ENCODE results near the gene NCAM2.

NCAM2 gene

DNA sequence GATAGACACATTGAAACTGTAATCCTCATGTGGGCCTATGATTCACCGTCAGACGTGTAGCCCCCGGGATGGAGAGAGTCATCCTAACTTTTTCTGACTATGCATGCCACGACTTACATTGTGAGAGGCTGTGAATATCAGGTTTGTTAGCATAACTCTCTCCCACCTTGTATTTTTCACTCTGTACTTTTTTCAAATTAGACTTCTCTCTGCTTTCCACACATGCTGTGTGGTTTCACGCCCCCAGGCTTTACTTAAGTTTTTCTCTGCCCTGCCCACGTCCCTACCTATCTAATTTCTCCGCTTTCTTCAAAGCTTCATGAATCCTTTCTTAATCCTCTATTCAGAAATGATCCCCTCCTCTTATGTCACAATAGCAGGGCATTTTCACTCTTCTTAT, 3.4 kb upstream of the NCAM2 start:
- no peak for DNase-seq (ENCODE audit: extremely low spot score)
- TF ChIP-seq, protein P1, sequence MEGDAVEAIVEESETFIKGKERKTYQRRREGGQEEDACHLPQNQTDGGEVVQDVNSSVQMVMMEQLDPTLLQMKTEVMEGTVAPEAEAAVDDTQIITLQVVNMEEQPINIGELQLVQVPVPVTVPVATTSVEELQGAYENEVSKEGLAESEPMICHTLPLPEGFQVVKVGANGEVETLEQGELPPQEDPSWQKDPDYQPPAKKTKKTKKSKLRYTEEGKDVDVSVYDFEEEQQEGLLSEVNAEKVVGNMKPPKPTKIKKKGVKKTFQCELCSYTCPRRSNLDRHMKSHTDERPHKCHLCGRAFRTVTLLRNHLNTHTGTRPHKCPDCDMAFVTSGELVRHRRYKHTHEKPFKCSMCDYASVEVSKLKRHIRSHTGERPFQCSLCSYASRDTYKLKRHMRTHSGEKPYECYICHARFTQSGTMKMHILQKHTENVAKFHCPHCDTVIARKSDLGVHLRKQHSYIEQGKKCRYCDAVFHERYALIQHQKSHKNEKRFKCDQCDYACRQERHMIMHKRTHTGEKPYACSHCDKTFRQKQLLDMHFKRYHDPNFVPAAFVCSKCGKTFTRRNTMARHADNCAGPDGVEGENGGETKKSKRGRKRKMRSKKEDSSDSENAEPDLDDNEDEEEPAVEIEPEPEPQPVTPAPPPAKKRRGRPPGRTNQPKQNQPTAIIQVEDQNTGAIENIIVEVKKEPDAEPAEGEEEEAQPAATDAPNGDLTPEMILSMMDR (IDR thresholded peaks at IDR 0.05; ENCODE audit: control extremely low read depth, extremely low read depth, low read depth, missing control alignments), result no peak
- POLR2A ChIA-PET, result no interaction called here
- CTCF ChIA-PET, result no interaction called here

DNA sequence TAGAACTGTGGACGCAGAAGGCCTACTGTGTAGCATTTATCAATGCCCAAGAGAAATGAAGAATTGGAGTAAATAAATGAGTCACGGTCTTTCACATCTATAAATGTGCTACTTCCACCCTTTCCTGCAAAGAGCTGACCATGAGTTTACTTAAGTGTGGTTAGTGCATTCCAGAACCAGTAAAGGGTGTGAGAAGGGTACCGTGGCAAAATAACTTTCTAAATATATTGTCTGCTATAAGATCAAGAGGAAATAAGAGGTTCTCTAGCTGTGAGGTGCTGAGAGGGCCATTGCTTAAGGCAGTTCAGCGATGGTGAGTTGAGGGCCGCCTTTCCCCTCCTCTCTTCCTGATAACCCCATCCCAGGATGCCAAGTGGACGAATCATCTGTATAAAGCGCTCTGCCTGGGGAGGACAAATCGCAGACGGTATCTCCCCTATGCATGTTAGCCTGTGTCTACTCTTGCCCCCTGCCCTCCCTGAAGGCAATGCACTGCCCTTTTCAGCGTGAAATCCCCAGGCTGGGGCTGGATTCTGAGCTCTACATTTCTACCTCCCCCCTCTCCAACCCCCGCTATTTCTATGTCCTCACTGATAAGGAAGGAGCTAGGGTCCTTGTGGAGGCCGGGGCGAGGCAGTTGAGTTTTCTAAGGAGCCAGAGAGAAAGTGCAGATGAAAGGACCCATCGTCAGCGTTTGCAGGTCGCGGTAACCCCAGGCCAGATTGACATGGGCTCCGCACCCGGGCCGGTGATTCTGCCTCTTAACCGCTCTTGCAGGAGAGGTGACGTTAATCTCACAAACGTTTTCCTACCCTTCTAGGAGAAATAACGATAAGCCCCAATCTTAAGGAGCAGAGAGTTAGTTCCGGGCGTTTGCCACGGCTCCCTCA, 1.5 kb upstream of the NCAM2 start:
- ChIA-PET POLR2A (no interaction called here), CTCF (interaction anchor here (0.9 kb wide), 1 partner anchor 26 kb away, joined by 3 read pairs; no protein-coding TSS in a partner anchor)
- no peak for DNase-seq (ENCODE audit: extremely low spot score)
- TF ChIP-seq, protein P1 (IDR thresholded peaks at IDR 0.05; ENCODE audit: control extremely low read depth, extremely low read depth, low read depth, missing control alignments), result no peak

DNA sequence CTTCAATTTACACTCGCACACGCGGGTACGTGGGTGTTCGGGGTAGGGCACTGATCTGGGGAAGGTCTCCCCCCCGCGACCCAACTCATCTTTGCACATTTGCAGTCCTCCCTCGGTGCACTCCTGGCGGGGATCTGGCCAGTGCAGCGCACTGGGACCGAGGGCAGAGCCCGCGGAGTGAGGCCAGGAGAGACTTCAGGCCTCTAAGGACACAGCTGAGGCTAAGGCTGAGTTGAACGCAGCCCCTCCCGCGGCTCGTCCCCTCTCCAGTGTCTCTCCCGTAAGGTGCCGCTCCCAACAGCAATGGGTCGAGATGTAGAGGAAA, 936 bp upstream of the NCAM2 start:
- DNase-seq (ENCODE audit: extremely low spot score), result no peak
- CTCF ChIA-PET, result no interaction called here
- TF ChIP-seq, protein P1 (IDR thresholded peaks at IDR 0.05; ENCODE audit: control extremely low read depth, extremely low read depth, low read depth, missing control alignments), result no peak
- POLR2A ChIA-PET, result no interaction called here

DNA sequence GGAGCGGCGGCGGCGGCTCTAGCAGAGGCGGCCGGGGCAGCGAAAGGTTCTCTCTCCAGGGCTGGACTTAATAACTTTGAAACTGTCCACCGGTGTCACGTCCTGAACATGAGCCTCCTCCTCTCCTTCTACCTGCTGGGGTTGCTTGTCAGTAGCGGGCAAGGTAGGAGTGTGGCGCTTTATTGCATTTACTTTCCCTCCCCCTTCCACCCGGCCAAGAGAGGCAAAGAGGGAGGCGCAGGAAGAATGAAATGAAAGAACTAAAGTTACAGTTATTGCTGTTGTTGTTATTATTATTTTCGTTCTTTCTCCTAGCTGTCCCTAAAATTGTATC, 214 bp downstream of the NCAM2 start:
- POLR2A ChIA-PET, result no interaction called here
- DNase-seq (ENCODE audit: extremely low spot score), result no peak
- CTCF ChIA-PET, result no interaction called here
- TF ChIP-seq, protein P1 (IDR thresholded peaks at IDR 0.05; ENCODE audit: control extremely low read depth, extremely low read depth, low read depth, missing control alignments), result no peak

DNA sequence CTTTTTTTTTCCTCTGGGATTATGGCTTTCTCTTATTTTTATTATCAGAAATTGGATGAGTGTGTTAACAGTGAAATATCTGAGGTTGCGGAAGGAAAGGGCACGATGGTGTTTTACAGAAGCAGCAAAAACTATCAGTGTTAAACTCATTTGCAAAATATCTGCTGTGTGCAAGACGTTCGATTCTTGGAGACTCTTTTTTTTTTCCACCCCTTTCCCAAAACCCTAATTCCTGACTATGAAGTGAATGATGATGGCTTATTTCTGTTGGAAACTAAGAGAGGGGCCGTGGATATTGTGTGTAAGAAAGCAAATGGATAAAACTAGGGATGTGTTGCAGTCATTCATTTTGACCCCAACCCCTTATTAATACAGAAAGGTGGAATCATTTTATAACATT, 677 bp downstream of the NCAM2 start:
- DNase-seq (ENCODE audit: extremely low spot score), result no peak
- POLR2A ChIA-PET, result no interaction called here
- CTCF ChIA-PET, result no interaction called here
- TF ChIP-seq, protein P1 (IDR thresholded peaks at IDR 0.05; ENCODE audit: control extremely low read depth, extremely low read depth, low read depth, missing control alignments), result no peak

DNA sequence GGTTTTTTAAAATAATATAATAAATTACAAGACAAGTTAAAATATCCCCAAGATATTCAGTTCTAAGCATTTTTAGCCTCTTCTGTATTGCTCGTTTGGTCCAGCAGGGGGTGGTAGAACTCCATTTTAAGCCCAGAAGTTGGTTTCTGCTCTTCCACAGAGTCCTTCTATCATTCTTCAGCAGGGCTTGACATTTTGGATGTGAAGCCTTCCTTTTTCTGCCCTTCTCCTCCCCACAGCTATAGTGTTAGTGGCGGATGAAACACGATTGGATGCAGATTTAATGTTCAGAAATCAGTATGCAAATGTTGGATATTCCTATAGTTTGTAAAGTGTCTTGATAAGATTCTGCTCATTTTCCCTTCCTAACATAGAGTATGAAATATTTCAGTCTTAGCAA, 1.4 kb downstream of the NCAM2 start:
- CTCF ChIA-PET, result interaction anchor here (1.1 to 1.6 kb wide), 2 partner anchors 29 to 37 kb away, joined by 3 to 5 read pairs; no protein-coding TSS in a partner anchor
- POLR2A ChIA-PET, result no interaction called here
- no peak for DNase-seq (ENCODE audit: extremely low spot score)
- TF ChIP-seq, protein P1 (IDR thresholded peaks at IDR 0.05; ENCODE audit: control extremely low read depth, extremely low read depth, low read depth, missing control alignments), result peak; percentile 59

Measured in GM10248 (cell line).